NCI-H1436 treated with DMSO at 0.1 percent for 48 hours (cell line): Measurements from ENCODE around the gene DHRS4L2.
"Not testable (repeated sequence)": the region's sequence is repeated elsewhere in the genome, so short reads cannot be mapped to it uniquely, and the experiment has no call there.

Experiments used
- DNase-seq: peaks from one replicate; lab custom pipeline; 2025; lab: John Stamatoyannopoulos, UW

The DHRS4L2 gene

GRCh38 chr14:24018978-24019377, 30.2 kb downstream of the DHRS4L2 start:
- not testable (repeated sequence) for DNase-seq

- not testable (repeated sequence) for DNase-seq
These were observed 31.2 kb downstream of the DHRS4L2 start for GRCh38 chr14:24019944-24020343.

- DNase-seq, result not testable (repeated sequence)
These were observed 31.8 kb downstream of the DHRS4L2 start for GRCh38 chr14:24020520-24020919.

GRCh38 chr14:24024939-24025418, 36.2 kb downstream of the DHRS4L2 start:
- not testable (repeated sequence) for DNase-seq

- not testable (repeated sequence) for DNase-seq
These were observed 41.0 kb downstream of the DHRS4L2 start for GRCh38 chr14:24029687-24030086.

- not testable (repeated sequence) for DNase-seq
These were observed 42.6 kb downstream of the DHRS4L2 start for GRCh38 chr14:24031331-24031730.

- no peak for DNase-seq
These were observed 44.1 kb downstream of the DHRS4L2 start for GRCh38 chr14:24032727-24033418.

GRCh38 chr14:24035769-24036168, 47.0 kb downstream of the DHRS4L2 start:
- not testable (repeated sequence) for DNase-seq

GRCh38 chr14:24036169-24036962, 47.6 kb downstream of the DHRS4L2 start:
- peak; percentile 40 for DNase-seq

- DNase-seq, result not testable (repeated sequence)
These were observed 48.4 kb downstream of the DHRS4L2 start for GRCh38 chr14:24036963-24037657.

- DNase-seq, result no peak
These were observed 48.9 kb downstream of the DHRS4L2 start for GRCh38 chr14:24037658-24038037.

GRCh38 chr14:24038686-24039085, 50.0 kb downstream of the DHRS4L2 start:
- DNase-seq, result no peak

GRCh38 chr14:24040692-24041091, 52.0 kb downstream of the DHRS4L2 start:
- DNase-seq, result no peak

GRCh38 chr14:24042746-24043145, 54.0 kb downstream of the DHRS4L2 start:
- no peak for DNase-seq

GRCh38 chr14:24049002-24049401, 60.3 kb downstream of the DHRS4L2 start:
- not testable (repeated sequence) for DNase-seq

GRCh38 chr14:24050753-24051152, 62.0 kb downstream of the DHRS4L2 start:
- not testable (repeated sequence) for DNase-seq

GRCh38 chr14:24051176-24051788, 62.6 kb downstream of the DHRS4L2 start:
- DNase-seq, result no peak

GRCh38 chr14:24051789-24052655, 63.3 kb downstream of the DHRS4L2 start, which contains the start of gene CARMIL3:
CARMIL3 (plus strand) TSS chr14:24052009; CDS start chr14:24052154, 145 bp downstream.
- no peak for DNase-seq

- no peak for DNase-seq
These were observed 64.2 kb downstream of the DHRS4L2 start for GRCh38 chr14:24052656-24053547.
